DND-41 (cell line): ENCODE data around the gene SPANXC.

ENCODE experiments used
- EZH2 ChIP-seq: IDR thresholded peaks from 3 replicates; pipeline ENCODE4 v1.6.1; 2012; ENCODE audit warnings: borderline replicate concordance, low read depth, mild to moderate bottlenecking, moderate library complexity, low read length, inconsistent platforms; ENCODE audit not compliant: severe bottlenecking
- TF ChIP-seq, protein P1 (sequence below): IDR thresholded peaks from 2 replicates; pipeline ENCODE4 v1.5.1; 2012; ENCODE audit warnings: borderline replicate concordance, low read length, moderate library complexity, mild to moderate bottlenecking; ENCODE audit not compliant: poor library complexity, severe bottlenecking; ENCODE audit errors: extremely low read depth

GRCh38 chrX:141279476-141279875, 37.2 kb upstream of the SPANXC start:
- TF ChIP-seq EZH2, result no peak
- TF ChIP-seq, protein P1, sequence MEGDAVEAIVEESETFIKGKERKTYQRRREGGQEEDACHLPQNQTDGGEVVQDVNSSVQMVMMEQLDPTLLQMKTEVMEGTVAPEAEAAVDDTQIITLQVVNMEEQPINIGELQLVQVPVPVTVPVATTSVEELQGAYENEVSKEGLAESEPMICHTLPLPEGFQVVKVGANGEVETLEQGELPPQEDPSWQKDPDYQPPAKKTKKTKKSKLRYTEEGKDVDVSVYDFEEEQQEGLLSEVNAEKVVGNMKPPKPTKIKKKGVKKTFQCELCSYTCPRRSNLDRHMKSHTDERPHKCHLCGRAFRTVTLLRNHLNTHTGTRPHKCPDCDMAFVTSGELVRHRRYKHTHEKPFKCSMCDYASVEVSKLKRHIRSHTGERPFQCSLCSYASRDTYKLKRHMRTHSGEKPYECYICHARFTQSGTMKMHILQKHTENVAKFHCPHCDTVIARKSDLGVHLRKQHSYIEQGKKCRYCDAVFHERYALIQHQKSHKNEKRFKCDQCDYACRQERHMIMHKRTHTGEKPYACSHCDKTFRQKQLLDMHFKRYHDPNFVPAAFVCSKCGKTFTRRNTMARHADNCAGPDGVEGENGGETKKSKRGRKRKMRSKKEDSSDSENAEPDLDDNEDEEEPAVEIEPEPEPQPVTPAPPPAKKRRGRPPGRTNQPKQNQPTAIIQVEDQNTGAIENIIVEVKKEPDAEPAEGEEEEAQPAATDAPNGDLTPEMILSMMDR, result no peak
